GM19023 (cell line): ENCODE data around the gene NPEPL1.

Source experiments
- ATAC-seq: cut with Tn5 transposase; IDR thresholded peaks from one replicate; pipeline ENCODE4 v1.9.1; 2021; ENCODE audit warnings: mild to moderate bottlenecking, moderate library complexity; ENCODE audit not compliant: unreplicated experiment

NPEPL1 gene

GRCh38 chr20:58657986-58658385 is 34.6 kb upstream of the NPEPL1 start:
- ATAC-seq = no peak

GRCh38 chr20:58658760-58659159 is 33.8 kb upstream of the NPEPL1 start:
- ATAC-seq = no peak

- no peak for ATAC-seq
Observed at GRCh38 chr20:58659841-58660240, 32.8 kb upstream of the NPEPL1 start.

- no peak for ATAC-seq
Observed at GRCh38 chr20:58660855-58661597, 31.6 kb upstream of the NPEPL1 start.

- ATAC-seq = no peak
Observed at GRCh38 chr20:58661598-58662473, 30.8 kb upstream of the NPEPL1 start.

- ATAC-seq = no peak
Observed at GRCh38 chr20:58664331-58664730, 28.3 kb upstream of the NPEPL1 start.

- no peak for ATAC-seq
Observed at GRCh38 chr20:58664883-58665282, 27.7 kb upstream of the NPEPL1 start.

GRCh38 chr20:58665606-58666005 is 27.0 kb upstream of the NPEPL1 start:
- no peak for ATAC-seq

- no peak for ATAC-seq
Observed at GRCh38 chr20:58666702-58667101, 25.9 kb upstream of the NPEPL1 start.

- ATAC-seq = no peak
Observed at GRCh38 chr20:58667975-58668374, 24.6 kb upstream of the NPEPL1 start.

GRCh38 chr20:58668901-58669286 is 23.7 kb upstream of the NPEPL1 start:
- no peak for ATAC-seq

GRCh38 chr20:58669287-58670006 is 23.2 kb upstream of the NPEPL1 start:
- no peak for ATAC-seq

GRCh38 chr20:58670102-58670501 is 22.5 kb upstream of the NPEPL1 start:
- ATAC-seq = no peak

GRCh38 chr20:58670659-58671058 is 21.9 kb upstream of the NPEPL1 start:
- ATAC-seq = no peak

GRCh38 chr20:58673119-58673518 is 19.5 kb upstream of the NPEPL1 start:
- ATAC-seq = no peak

GRCh38 chr20:58675146-58675584 is 17.4 kb upstream of the NPEPL1 start:
- no peak for ATAC-seq

- no peak for ATAC-seq
Observed at GRCh38 chr20:58675641-58676040, 17.0 kb upstream of the NPEPL1 start.

GRCh38 chr20:58676161-58676560 is 16.4 kb upstream of the NPEPL1 start:
- no peak for ATAC-seq

- no peak for ATAC-seq
Observed at GRCh38 chr20:58677079-58677604, 15.5 kb upstream of the NPEPL1 start.

- no peak for ATAC-seq
Observed at GRCh38 chr20:58677808-58678207, 14.8 kb upstream of the NPEPL1 start.

- no peak for ATAC-seq
Observed at GRCh38 chr20:58678806-58679205, 13.8 kb upstream of the NPEPL1 start.
